Measurements from ENCODE around the gene CD63. TPM values are rescaled to one million over a fixed set of nuclear protein-coding genes. Genes with fewer than 3 reads are reported as not detected.

The CD63 gene
- total and polyA plus RNA-seq, 9 of the 15 experiments (the other 6 are each of a cell fraction or from before 2014, with no cell fraction given): 313 to 735 (median 433) TPM

DNA sequence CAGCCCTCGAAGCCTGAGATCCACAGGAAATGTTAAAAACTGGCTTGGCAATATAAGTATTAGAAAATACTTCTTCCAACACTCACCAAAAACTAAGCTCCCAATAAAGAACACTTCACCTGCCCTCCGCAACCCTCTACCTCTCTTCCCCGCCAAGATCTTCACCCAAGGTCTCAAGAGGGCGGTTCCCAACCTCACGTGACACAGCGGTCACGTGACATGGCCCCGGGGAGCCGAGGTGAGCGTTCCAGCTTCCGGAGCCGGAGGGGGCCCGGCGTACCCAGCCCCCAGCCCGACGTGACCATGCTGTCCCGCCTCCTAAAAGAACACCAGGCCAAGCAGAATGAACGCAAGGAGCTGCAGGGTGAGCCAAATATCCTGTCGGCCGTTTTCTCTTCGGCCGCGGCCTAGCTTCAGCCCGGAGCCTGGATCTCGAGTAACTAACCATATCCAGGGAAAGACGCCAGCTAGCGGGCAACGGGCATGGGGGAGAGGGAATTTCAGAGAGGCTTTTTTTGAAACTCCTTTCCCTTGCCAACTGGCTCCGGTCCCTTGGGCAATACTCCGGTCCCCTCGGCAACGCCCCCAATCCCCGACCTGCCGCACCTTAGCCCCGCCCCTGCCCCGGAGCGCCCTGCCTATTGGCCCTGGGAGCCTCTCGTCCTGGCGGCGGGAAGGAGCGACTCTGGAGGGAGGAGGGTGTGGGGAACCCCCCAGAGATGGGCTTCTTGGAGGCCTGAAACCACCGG is 12.8 kb downstream of the CD63 start, which contains the start of gene BLOC1S1 (continued):
- TF ChIP-seq, protein P1, sequence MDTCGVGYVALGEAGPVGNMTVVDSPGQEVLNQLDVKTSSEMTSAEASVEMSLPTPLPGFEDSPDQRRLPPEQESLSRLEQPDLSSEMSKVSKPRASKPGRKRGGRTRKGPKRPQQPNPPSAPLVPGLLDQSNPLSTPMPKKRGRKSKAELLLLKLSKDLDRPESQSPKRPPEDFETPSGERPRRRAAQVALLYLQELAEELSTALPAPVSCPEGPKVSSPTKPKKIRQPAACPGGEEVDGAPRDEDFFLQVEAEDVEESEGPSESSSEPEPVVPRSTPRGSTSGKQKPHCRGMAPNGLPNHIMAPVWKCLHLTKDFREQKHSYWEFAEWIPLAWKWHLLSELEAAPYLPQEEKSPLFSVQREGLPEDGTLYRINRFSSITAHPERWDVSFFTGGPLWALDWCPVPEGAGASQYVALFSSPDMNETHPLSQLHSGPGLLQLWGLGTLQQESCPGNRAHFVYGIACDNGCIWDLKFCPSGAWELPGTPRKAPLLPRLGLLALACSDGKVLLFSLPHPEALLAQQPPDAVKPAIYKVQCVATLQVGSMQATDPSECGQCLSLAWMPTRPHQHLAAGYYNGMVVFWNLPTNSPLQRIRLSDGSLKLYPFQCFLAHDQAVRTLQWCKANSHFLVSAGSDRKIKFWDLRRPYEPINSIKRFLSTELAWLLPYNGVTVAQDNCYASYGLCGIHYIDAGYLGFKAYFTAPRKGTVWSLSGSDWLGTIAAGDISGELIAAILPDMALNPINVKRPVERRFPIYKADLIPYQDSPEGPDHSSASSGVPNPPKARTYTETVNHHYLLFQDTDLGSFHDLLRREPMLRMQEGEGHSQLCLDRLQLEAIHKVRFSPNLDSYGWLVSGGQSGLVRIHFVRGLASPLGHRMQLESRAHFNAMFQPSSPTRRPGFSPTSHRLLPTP (IDR thresholded peaks at IDR 0.05; ENCODE audit: borderline replicate concordance, extremely low read depth, insufficient read length): no peak
- TF ChIP-seq, protein P2, sequence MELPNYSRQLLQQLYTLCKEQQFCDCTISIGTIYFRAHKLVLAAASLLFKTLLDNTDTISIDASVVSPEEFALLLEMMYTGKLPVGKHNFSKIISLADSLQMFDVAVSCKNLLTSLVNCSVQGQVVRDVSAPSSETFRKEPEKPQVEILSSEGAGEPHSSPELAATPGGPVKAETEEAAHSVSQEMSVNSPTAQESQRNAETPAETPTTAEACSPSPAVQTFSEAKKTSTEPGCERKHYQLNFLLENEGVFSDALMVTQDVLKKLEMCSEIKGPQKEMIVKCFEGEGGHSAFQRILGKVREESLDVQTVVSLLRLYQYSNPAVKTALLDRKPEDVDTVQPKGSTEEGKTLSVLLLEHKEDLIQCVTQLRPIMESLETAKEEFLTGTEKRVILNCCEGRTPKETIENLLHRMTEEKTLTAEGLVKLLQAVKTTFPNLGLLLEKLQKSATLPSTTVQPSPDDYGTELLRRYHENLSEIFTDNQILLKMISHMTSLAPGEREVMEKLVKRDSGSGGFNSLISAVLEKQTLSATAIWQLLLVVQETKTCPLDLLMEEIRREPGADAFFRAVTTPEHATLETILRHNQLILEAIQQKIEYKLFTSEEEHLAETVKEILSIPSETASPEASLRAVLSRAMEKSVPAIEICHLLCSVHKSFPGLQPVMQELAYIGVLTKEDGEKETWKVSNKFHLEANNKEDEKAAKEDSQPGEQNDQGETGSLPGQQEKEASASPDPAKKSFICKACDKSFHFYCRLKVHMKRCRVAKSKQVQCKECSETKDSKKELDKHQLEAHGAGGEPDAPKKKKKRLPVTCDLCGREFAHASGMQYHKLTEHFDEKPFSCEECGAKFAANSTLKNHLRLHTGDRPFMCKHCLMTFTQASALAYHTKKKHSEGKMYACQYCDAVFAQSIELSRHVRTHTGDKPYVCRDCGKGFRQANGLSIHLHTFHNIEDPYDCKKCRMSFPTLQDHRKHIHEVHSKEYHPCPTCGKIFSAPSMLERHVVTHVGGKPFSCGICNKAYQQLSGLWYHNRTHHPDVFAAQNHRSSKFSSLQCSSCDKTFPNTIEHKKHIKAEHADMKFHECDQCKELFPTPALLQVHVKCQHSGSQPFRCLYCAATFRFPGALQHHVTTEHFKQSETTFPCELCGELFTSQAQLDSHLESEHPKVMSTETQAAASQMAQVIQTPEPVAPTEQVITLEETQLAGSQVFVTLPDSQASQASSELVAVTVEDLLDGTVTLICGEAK (IDR thresholded peaks at IDR 0.05): peak; percentile 62
- TF ChIP-seq, protein P2 (CRISPR knock-in tag; IDR thresholded peaks at IDR 0.05): no peak
- TF ChIP-seq GABPB2 (CRISPR knock-in tag; conservative IDR thresholded peaks at IDR 0.05) (no peak; the same call in 1 of the 2 replicates), HNRNPK (IDR thresholded peaks at IDR 0.05; ENCODE audit: low read depth, low read length, poor library complexity, severe bottlenecking) (no peak), ZNF3 (CRISPR knock-in tag; IDR thresholded peaks at IDR 0.05) (no peak), CREBBP (IDR thresholded peaks at IDR 0.05; ENCODE audit: low read depth, low read length) (no peak), ELF4 (CRISPR knock-in tag; IDR thresholded peaks at IDR 0.05) (no peak)
- TF ChIP-seq, protein P3, sequence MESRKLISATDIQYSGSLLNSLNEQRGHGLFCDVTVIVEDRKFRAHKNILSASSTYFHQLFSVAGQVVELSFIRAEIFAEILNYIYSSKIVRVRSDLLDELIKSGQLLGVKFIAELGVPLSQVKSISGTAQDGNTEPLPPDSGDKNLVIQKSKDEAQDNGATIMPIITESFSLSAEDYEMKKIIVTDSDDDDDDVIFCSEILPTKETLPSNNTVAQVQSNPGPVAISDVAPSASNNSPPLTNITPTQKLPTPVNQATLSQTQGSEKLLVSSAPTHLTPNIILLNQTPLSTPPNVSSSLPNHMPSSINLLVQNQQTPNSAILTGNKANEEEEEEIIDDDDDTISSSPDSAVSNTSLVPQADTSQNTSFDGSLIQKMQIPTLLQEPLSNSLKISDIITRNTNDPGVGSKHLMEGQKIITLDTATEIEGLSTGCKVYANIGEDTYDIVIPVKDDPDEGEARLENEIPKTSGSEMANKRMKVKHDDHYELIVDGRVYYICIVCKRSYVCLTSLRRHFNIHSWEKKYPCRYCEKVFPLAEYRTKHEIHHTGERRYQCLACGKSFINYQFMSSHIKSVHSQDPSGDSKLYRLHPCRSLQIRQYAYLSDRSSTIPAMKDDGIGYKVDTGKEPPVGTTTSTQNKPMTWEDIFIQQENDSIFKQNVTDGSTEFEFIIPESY (CRISPR knock-in tag; IDR thresholded peaks at IDR 0.05): no peak

Measured in K562 (cell line).